Gastrocnemius medialis (tissue), 4 donors: ENCODE results near the gene CCDC71.

Source experiments
- CTCF ChIP-seq, 5 experiments: fragments of 450-650 bp in 3 of 5; fragments of 200-600 bp in 2 of 5; sonication (generic) in 2 of 5; IDR thresholded peaks in 4 of 5; conservative IDR thresholded peaks in 1 of 5; 1 replicate in 4 of 5; 2 replicates in 1 of 5; pipeline ENCODE4 v1.5.1; 2016 to 2019; ENCODE audit warnings: antibody characterized with exemption in 5 of 5, mild to moderate bottlenecking in 3 of 5, moderate library complexity in 3 of 5
- POLR2A ChIP-seq, 2 donors: fragments of 450-650 bp; IDR thresholded peaks; one replicate each; pipeline ENCODE4 v1.6.1; 2017; ENCODE audit warnings: antibody characterized with exemption in 2 of 2, mild to moderate bottlenecking in 2 of 2, moderate library complexity in 2 of 2

DNA sequence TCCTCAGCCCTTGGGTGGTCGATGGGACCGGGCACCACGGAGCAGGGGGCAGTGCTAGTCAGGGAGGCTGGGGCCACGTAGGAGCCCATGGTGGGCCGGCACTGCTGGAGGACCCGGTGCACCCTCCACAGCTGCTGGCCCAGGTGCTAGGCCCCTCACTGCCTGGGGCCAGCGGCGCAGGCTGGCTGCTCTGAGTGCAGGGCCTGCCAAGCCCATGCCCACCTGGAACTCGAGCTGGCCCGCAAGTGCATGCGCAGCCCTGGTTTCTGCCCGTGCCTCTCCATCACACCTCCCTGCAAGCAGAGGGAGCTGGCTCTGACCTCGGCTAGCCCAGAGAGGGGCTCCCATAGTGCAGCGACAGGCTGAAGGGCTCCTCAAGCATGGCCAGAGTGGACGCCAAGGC lies 47.4 kb upstream of the CCDC71 start:
- TF ChIP-seq CTCF (IDR thresholded peaks at IDR 0.05 in 4 of 5, conservative IDR thresholded peaks at IDR 0.05 in 1 of 5) = no peak
- no peak for TF ChIP-seq POLR2A (IDR thresholded peaks at IDR 0.05)
